Measurements from ENCODE around the gene GOSR2.
"Not testable (repeated sequence)": the region's sequence is repeated elsewhere in the genome, so short reads cannot be mapped to it uniquely, and the experiment has no call there.

GOSR2 gene

DNA sequence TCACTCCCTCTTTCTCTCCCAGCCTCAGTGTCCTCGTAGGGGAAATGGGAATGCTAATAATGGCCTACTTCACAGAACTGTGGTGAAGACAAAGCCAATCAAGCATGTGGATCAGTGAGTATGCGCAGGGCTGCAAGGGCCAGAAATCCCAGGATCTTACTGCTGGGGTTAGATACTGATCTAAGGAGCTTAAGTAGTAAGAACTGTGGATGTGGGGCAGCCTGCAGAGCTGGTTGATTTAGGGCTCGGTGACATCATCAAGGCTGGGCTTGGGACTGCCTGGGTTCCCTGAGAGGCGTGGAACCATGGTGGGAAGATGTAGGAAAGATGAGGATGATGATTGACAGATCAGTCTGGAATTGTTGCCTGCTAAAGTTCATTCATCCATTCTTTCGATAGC, 25.6 kb downstream of the GOSR2 start:
- TF ChIP-seq, protein P1, sequence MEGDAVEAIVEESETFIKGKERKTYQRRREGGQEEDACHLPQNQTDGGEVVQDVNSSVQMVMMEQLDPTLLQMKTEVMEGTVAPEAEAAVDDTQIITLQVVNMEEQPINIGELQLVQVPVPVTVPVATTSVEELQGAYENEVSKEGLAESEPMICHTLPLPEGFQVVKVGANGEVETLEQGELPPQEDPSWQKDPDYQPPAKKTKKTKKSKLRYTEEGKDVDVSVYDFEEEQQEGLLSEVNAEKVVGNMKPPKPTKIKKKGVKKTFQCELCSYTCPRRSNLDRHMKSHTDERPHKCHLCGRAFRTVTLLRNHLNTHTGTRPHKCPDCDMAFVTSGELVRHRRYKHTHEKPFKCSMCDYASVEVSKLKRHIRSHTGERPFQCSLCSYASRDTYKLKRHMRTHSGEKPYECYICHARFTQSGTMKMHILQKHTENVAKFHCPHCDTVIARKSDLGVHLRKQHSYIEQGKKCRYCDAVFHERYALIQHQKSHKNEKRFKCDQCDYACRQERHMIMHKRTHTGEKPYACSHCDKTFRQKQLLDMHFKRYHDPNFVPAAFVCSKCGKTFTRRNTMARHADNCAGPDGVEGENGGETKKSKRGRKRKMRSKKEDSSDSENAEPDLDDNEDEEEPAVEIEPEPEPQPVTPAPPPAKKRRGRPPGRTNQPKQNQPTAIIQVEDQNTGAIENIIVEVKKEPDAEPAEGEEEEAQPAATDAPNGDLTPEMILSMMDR (IDR thresholded peaks at IDR 0.05; ENCODE audit: low read depth, low read length, missing control alignments) = no peak
- no peak for DNase-seq (ENCODE audit: extremely low read depth, low read depth)
- H3K4me3 ChIP-seq (replicated peaks; ENCODE audit: low read depth, low read length) = no peak overlapping the region

DNA sequence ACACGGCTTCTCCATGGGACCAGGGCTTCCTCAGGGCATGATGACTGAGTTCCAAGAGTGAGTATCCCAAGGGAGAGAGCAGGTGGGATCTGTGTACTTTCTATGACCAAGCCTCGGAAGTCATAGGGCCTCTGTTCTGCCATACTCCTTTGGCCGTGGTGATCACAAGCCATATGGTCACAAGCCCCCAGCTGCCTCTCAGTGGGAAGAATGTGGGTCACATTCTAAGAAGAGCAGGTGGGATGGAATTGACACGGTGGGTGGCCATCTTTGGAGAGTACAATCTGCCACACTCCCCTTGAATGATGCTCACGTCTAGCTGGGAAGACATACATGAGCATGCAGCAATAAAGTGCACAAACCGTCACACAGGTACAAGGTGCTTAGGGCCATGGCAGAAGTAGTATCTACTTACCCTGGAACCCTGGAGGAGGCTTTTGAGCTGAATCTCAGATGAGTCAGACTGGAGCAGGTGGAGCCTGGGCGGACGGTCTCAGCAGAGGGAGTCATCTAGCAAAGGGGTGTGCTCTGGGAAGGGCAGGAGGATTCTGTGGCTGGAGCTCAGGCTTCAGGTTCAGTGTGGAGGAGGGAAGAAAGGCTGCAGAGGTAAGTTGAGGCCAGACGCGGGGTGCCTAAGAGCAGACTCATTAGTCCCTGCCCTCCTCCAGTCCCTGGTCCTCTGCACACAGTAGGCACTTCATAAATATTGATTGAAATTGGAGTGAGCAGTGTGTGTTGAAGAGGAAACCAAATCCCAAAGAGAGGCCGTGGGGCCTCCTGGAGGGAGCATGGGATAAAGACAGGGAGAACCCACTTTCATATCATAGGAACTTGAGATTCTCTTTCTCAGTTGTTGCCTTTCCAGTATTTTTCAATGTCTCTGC, 26.6 kb downstream of the GOSR2 start:
- no peak overlapping the region for H3K4me3 ChIP-seq (replicated peaks; ENCODE audit: low read depth, low read length)
- DNase-seq (ENCODE audit: extremely low read depth, low read depth) = no peak
- TF ChIP-seq, protein P1 (IDR thresholded peaks at IDR 0.05; ENCODE audit: low read depth, low read length, missing control alignments) = no peak

DNA sequence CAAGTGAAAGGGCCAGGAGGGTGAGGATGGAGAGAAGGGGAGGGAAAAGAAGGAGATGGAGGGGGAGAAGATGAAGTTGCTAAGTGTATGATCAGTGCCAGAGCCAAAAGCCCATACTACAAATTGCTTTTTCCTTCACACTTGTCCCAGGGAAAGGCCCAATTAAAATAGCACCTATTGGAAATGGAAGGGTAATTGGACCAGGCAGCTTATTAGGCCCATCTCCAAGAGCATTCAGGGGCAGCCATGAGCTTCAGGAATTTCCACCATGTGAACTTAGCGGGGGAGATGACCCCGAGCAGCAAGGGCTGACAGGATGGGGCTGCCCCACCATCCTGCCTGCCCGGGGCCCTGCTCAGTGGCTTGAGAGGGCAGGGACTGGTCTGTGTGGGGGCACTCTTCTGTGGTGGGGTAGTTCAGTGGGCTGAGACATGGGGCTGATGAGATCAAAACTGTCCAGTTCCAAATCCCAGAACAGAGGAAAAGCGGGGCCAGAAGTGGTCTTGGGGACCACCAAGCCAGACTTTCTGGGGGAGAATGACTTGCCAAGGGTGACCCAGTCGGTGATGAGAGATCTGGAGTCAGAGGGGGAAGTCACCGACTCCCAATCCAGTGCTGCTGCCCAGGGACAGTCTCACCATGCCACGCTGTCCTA, 27.5 kb downstream of the GOSR2 start:
- DNase-seq (ENCODE audit: extremely low read depth, low read depth) = no peak
- TF ChIP-seq, protein P1 (IDR thresholded peaks at IDR 0.05; ENCODE audit: low read depth, low read length, missing control alignments) = no peak

DNA sequence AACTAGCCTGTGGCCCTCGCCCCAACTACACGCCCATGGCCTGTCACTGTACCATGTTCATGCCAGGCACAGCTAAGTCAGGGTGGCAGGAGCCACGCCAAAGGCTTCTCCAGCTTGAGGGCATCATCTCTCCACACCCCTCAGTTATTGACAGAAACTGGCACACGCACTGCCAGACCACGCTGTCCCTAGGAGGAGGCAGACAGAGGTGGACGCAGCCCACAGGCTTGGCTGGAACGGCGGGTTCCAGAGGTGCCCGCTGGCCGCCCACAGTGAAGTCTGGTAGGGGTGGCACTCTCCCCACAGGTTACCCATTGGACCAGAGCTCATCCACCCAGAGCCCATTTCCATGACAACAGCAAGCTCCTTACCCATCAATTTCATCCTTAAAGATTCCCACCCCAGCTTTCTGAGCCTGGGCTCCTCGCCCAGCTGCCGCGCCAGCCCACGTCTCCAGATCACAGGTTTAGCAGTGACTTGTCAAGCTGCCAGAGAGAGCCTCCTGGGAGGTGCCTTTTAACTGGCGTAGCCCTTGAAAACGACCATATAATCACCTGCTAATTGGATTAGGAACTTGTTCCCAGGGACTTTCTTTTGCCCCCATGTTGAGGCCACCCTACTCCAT, 28.1 kb downstream of the GOSR2 start:
- TF ChIP-seq, protein P1 (IDR thresholded peaks at IDR 0.05; ENCODE audit: low read depth, low read length, missing control alignments) = no peak

More for the DNA sequence above, 27.5 kb downstream of the GOSR2 start:
- H3K4me3 ChIP-seq (replicated peaks; ENCODE audit: low read depth, low read length) = no peak overlapping the region

DNA sequence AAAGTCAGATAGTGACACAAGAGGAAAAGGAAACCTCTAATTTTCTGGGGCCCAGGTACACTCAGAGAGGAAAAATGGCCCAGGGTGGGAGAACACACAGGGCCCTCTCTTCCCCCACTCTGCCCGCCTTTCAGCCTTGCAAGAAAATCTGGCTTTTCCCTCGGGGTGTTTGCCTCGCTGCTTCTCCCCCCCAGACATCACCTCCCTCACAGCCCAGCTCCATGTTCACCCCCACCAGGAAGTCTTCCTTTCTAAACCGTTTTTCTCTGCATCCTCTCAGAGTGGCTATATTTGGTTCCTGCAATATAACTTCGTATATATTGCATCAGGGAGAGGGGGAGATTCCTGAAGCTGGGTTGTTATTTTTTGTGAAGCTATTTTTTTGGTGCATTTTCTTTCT, 28.7 kb downstream of the GOSR2 start:
- DNase-seq (ENCODE audit: extremely low read depth, low read depth) = no peak
- H3K4me3 ChIP-seq (replicated peaks; ENCODE audit: low read depth, low read length) = no peak overlapping the region
- TF ChIP-seq, protein P1 (IDR thresholded peaks at IDR 0.05; ENCODE audit: low read depth, low read length, missing control alignments) = no peak

More for the DNA sequence above, 28.1 kb downstream of the GOSR2 start:
- DNase-seq (ENCODE audit: extremely low read depth, low read depth) = no peak
- H3K4me3 ChIP-seq (replicated peaks; ENCODE audit: low read depth, low read length) = no peak overlapping the region

DNA sequence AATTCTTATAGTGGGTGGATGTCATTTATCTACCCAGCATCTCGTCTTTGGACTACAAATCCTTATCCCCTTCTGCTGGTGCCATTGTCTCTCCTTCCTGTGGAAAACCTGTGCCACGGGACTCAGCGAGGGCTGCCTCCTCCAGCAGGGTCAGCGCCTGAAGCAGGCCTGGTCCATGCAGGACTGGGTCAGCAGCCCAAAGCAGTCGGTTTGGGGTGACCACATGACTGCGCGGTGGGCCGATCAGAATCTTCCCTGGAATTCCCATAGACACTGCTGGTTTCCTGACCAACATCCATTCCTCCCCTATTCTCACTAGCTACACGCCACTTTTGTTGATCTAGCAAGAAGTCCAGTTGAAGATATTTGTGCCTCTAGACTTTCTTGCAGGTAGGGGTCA, 29.2 kb downstream of the GOSR2 start:
- H3K4me3 ChIP-seq (replicated peaks; ENCODE audit: low read depth, low read length) = no peak overlapping the region
- TF ChIP-seq, protein P1 (IDR thresholded peaks at IDR 0.05; ENCODE audit: low read depth, low read length, missing control alignments) = no peak
- DNase-seq (ENCODE audit: extremely low read depth, low read depth) = no peak

DNA sequence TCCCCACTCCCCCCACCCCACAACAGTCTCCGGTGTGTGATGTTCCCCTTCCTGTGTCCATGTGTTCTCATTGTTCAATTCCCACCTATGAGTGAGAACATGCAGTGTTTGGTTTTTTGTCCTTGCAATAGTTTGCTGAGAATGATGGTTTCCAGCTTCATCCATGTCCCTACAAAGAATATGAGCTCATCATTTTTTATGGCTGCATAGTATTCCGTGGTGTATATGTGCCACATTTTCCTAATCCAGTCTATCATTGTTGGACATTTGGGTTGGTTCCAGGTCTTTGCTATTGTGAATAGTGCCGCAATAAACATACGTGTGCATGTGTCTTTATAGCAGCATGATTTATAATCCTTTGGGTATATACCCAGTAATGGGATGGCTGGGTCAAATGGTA, 30.2 kb downstream of the GOSR2 start:
- DNase-seq (ENCODE audit: extremely low read depth, low read depth); H3K4me3 ChIP-seq (replicated peaks; ENCODE audit: low read depth, low read length): not testable (repeated sequence)

All from HFF-Myc (cell line).